Stimulated activated CD8-positive, alpha-beta memory T cell treated with anti-CD3 and anti-CD28 coated beads, Interleukin-7, amount 100 ng/mL, for 4 hours (primary cell): Measurements from ENCODE around the gene CRACR2A.

ENCODE experiments used
- DNase-seq, 2 donors: peaks; one replicate each; pipeline ENCODE4 v3.0.0-alpha.2; 2020; ENCODE audit warnings: low read depth in 2 of 2

CRACR2A gene

GRCh38 chr12:3598896-3599860 lies 153.7 kb downstream of the CRACR2A start:
- DNase-seq: no peak

- no peak for DNase-seq
Measured at GRCh38 chr12:3597526-3598210, 155.2 kb downstream of the CRACR2A start.

- DNase-seq: no peak
Measured at GRCh38 chr12:3596703-3597415, 156.1 kb downstream of the CRACR2A start.

GRCh38 chr12:3595721-3596120 lies 157.2 kb downstream of the CRACR2A start:
- no peak for DNase-seq

GRCh38 chr12:3594966-3595365 lies 157.9 kb downstream of the CRACR2A start:
- DNase-seq: no peak

- DNase-seq: no peak
Measured at GRCh38 chr12:3593906-3594483, 158.9 kb downstream of the CRACR2A start.

GRCh38 chr12:3592856-3593625 lies 159.9 kb downstream of the CRACR2A start:
- no peak for DNase-seq

- no peak for DNase-seq
Measured at GRCh38 chr12:3589745-3590144, 163.2 kb downstream of the CRACR2A start.

- DNase-seq: no peak
Measured at GRCh38 chr12:3587402-3588013, 165.4 kb downstream of the CRACR2A start.

- DNase-seq: no peak
Measured at GRCh38 chr12:3583656-3584334, 169.1 kb downstream of the CRACR2A start.

GRCh38 chr12:3580094-3580749 lies 172.7 kb downstream of the CRACR2A start:
- DNase-seq: no peak

GRCh38 chr12:3579446-3580093 lies 173.3 kb downstream of the CRACR2A start:
- no peak for DNase-seq

- DNase-seq: no peak
Measured at GRCh38 chr12:3578557-3578956, 174.4 kb downstream of the CRACR2A start.

- no peak for DNase-seq
Measured at GRCh38 chr12:3576891-3577290, 176.0 kb downstream of the CRACR2A start.

- DNase-seq: no peak
Measured at GRCh38 chr12:3574986-3575385, 177.9 kb downstream of the CRACR2A start.

GRCh38 chr12:3572560-3572959 lies 180.3 kb downstream of the CRACR2A start:
- no peak for DNase-seq

GRCh38 chr12:3571724-3572123 lies 181.2 kb downstream of the CRACR2A start:
- no peak for DNase-seq

GRCh38 chr12:3571323-3571722 lies 181.6 kb downstream of the CRACR2A start:
- DNase-seq: no peak

GRCh38 chr12:3568695-3569094 lies 184.2 kb downstream of the CRACR2A start:
- DNase-seq: no peak
